IPS DF 6.9 (cell line): Measurements from ENCODE around the gene WDR7.

Experiments
- DNase-seq: peaks from one replicate; pipeline ENCODE4 v3.0.0-alpha.2; 2013; ENCODE audit warnings: low read depth, low spot score
- H3K27ac ChIP-seq: one replicate; pipeline ENCODE4 v1.5.1; 2013; ENCODE audit warnings: low read length, control low read depth
- H3K27me3 ChIP-seq: 2 replicates; pipeline ENCODE4 v1.6.1; 2013; ENCODE audit warnings: mild to moderate bottlenecking, low read length; ENCODE audit not compliant: control insufficient read depth, insufficient read depth
- H3K36me3 ChIP-seq: 2 replicates; pipeline ENCODE4 v1.6.1; 2013; ENCODE audit warnings: low read length; ENCODE audit not compliant: control insufficient read depth, insufficient read depth
- H3K4me1 ChIP-seq: 2 replicates; pipeline ENCODE4 v1.6.1; 2013; ENCODE audit warnings: low read length; ENCODE audit not compliant: control insufficient read depth, insufficient read depth
- H3K4me3 ChIP-seq: 2 replicates; pipeline ENCODE4 v1.5.1; 2013; ENCODE audit warnings: mild to moderate bottlenecking, low read length
- H3K9me3 ChIP-seq: 2 replicates; pipeline ENCODE4 v1.6.1; 2013; ENCODE audit warnings: low read length, inconsistent platforms; ENCODE audit not compliant: control insufficient read depth, insufficient read depth
- WGBS: extraction: QIAGEN DNeasy Blood & Tissue Kit; methylation state at CpG from one replicate; pipeline ENCODE4 v1.1.7; 2013; ENCODE audit warnings: mixed read lengths, missing lambda C conversion rate; ENCODE audit not compliant: insufficient read length, insufficient coverage; 5-methylcytosine and 5-hydroxymethylcytosine counted together

The WDR7 gene

DNA sequence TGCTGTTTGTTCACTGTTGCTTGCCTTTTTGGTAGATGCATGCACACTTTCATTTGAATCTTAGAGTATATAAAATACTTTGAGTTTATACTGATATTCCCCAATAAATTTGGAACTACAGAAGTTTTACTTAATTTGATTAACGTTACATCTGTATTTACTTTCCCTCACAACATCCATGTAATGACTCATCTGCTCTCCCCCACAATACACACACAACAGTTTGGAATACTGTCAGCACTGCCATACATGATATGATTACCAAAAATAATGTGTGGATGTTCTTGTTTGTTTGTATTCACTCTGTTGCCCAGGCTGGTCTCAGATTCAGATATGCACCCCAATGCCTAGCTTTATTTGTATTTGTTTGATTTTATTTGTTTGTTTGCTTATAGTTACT lies 144.2 kb downstream of the WDR7 start:
- H3K9me3 ChIP-seq: no peaks in the 10 kb centered on the region
- no peaks in the 10 kb centered on the region for H3K27me3 ChIP-seq
- no peaks in the 10 kb centered on the region for H3K36me3 ChIP-seq
- no peaks in the 10 kb centered on the region for H3K4me1 ChIP-seq
- H3K4me3 ChIP-seq: no peak overlapping the region
- no CpG with 5 or more reads among the region's 1 CpG for WGBS
- no peak for DNase-seq
- no peak overlapping the region for H3K27ac ChIP-seq

DNA sequence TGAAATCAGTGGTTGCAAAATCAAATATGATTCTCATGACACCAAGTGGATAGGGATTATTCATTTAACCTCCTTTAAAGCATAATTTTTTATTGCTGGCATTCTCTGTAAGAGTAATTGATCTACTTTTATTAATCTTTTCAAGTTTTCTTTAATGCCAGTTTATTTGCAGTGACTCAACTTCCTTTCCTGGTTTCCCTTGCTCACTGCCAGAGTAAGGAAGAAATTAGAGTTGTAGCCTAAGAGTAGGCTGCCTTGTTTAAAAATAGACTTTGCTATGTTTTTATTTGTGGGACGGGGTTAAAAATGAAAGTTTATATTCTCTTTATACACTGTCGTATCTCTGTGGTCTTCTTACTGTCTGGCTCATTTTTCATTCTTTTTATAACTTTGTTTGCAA lies 148.6 kb downstream of the WDR7 start:
- H3K4me3 ChIP-seq: no peak overlapping the region
- H3K27ac ChIP-seq: no peak overlapping the region
- H3K4me1 ChIP-seq: no peaks in the 10 kb centered on the region
- H3K36me3 ChIP-seq: no peaks in the 10 kb centered on the region
- no peaks in the 10 kb centered on the region for H3K27me3 ChIP-seq
- H3K9me3 ChIP-seq: no peaks in the 10 kb centered on the region
- WGBS: no CpG with 5 or more reads among the region's 2 CpGs
- DNase-seq: no peak

DNA sequence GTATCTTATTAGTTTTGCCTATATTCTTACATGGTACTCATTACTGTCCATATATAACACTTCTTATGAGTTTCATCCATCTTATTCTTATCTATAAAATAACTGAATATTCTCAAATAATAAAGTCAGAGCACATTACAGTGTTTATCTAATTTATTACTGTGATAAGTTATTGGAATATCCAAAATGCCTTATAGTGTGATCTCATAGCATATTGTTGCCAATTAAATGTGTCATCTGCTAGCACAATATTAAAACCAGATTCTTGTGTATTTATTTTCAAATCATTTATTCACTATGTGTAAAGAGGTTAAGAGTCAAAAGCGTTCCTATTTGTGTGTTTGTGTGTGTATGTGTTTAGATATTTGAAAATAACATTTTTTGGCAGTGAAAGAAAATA lies 151.9 kb downstream of the WDR7 start:
- Histone ChIP-seq H3K36me3 (no peaks in the 10 kb centered on the region), H3K9me3 (no peaks in the 10 kb centered on the region), H3K27me3 (no peaks in the 10 kb centered on the region), H3K4me3 (no peak overlapping the region), H3K27ac (no peak overlapping the region), H3K4me1 (no peaks in the 10 kb centered on the region)
- WGBS: 100% methylated on average over 1 of the region's 1 CpG
- DNase-seq: no peak

DNA sequence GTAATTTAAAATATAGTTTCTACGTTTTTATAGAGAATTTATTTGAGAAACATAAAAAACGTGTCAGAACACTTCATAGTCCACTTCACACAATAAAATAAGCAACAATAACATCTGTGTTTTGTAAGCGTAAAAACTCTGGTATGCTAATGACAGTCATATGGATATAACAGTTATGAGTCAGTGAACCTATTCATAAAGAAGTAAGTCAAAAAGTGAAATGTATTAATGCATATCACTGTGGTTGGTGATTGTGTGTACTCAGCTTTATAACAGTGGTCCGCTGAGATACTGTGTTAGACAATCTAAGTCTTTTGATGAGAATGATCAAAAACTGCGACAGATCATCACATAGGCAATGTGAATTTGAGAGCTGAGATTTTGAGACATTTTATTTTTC lies 153.2 kb downstream of the WDR7 start:
- no peaks in the 10 kb centered on the region for H3K4me1 ChIP-seq
- DNase-seq: no peak
- no peaks in the 10 kb centered on the region for H3K9me3 ChIP-seq
- WGBS: no CpG with 5 or more reads among the region's 5 CpGs
- H3K27me3 ChIP-seq: no peaks in the 10 kb centered on the region
- H3K27ac ChIP-seq: no peak overlapping the region
- H3K4me3 ChIP-seq: no peak overlapping the region
- no peaks in the 10 kb centered on the region for H3K36me3 ChIP-seq

DNA sequence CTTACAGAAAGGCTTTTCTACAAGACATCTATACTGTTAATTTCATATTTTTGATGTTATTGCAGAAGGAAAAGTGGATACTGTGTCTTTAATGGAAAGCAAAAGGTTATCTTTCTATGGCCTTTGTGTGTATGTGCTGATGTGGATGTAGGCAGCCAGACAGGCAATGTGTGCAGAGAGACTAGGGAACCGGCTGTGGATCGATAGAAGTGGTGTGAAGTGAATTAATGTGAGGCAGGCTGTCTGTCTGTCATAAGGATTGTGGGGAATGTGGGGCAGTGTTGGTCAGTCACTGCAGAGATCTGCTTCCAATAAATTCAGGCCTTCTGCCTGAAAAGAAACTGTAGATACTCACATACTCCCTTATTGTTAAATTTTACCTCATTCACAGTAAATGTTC lies 156.7 kb downstream of the WDR7 start:
- Histone ChIP-seq H3K9me3 (no peaks in the 10 kb centered on the region), H3K4me1 (no peaks in the 10 kb centered on the region), H3K36me3 (no peaks in the 10 kb centered on the region), H3K27ac (no peak overlapping the region), H3K27me3 (no peaks in the 10 kb centered on the region), H3K4me3 (no peak overlapping the region)
- no CpG with 5 or more reads among the region's 2 CpGs for WGBS
- DNase-seq: no peak

DNA sequence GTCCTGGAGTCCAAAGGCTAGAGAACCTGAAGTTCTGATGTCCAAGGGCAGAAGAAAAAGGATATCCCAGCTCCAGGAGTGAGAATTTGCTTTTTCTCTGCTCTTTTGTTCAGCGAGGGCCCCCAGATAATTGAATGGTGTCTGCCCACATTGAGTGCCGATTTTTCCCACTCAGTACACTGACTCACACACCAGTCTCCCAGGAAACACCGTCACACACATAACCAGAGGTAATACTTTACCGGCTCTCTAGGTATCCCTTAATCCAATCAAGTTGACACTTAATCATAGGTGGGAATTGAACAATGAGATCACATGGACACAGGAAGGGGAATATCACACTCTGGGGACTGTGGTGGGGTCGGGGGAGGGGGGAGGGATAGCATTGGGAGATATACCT lies 161.5 kb downstream of the WDR7 start:
- DNase-seq: no peak
- Histone ChIP-seq H3K36me3 (no peaks in the 10 kb centered on the region), H3K27ac (no peak overlapping the region), H3K4me1 (no peaks in the 10 kb centered on the region), H3K4me3 (no peak overlapping the region), H3K9me3 (no peaks in the 10 kb centered on the region), H3K27me3 (no peaks in the 10 kb centered on the region)
- WGBS: no CpG with 5 or more reads among the region's 5 CpGs

DNA sequence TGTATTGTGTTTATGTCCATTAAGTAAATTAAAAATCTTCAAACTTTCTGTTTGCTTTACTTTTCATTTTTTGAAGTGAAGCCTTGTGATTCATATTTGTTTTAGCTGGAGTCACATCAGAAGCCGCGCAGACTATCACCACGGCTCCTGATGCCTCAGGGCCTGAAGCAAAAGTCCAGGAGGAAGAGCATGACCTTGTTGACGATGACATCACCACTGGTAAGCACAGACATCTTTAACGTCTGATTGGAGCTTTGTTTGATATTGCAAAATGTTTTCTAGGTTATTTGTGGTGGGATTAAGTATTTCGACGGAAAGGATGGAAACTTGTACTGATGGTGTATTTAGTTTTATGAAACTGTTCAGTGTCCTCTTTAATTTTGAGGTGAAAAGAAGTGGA lies 164.8 kb downstream of the WDR7 start:
- WGBS: 100% methylated on average over 3 of the region's 7 CpGs
- H3K27ac ChIP-seq: no peak overlapping the region
- no peaks in the 10 kb centered on the region for H3K9me3 ChIP-seq
- no peaks in the 10 kb centered on the region for H3K4me1 ChIP-seq
- H3K4me3 ChIP-seq: no peak overlapping the region
- H3K36me3 ChIP-seq: no peaks in the 10 kb centered on the region
- DNase-seq: no peak
- H3K27me3 ChIP-seq: no peaks in the 10 kb centered on the region

DNA sequence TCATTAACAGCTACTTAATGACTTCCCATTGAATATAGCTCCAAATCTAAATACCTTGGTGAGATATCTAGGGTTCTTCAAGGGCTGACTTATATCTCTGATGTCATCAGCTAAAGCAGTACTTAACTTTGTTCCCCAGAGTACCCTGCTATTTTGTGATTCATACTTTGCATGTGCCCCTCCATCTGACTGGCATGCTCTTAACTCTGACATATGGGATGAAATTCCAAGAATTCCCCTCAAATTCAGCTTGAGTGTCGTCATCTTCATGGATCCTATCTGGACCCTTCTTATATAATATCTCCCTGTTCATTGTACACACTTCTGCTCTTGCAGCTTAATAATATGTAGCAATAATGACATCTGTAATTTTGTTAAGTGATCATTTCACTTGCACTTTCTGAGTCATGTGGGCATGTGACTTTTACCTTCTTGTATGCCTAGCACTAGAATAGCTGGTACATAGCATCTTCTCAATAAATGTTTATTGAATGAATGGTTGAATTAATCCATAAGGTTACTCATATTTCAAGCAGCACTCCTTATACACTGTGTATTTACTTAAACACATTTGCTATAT lies 172.9 kb downstream of the WDR7 start:
- Histone ChIP-seq H3K36me3 (no peaks in the 10 kb centered on the region), H3K4me3 (no peak overlapping the region), H3K27ac (no peak overlapping the region), H3K27me3 (no peaks in the 10 kb centered on the region), H3K4me1 (no peaks in the 10 kb centered on the region), H3K9me3 (no peaks in the 10 kb centered on the region)
- no peak for DNase-seq
- no CpG with 5 or more reads among the region's 1 CpG for WGBS

DNA sequence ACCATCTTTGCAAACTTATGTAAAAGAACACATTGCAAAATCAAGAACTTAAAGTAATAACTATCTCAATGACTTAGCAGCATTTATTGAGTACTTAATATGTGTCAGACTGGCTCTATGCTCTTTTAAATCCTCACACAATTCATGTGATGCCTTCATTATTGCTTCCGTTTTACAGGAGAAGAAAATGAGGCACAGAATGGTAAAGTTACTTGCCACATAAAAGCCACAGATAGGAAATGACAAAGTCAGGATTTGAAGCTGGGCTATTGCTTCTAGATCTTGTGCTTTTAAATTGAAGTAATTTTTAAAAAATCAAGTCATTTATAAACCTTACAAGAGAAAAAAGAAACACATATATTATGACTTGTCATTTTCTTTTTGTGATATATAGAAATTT lies 174.2 kb downstream of the WDR7 start:
- no peak overlapping the region for H3K27ac ChIP-seq
- H3K36me3 ChIP-seq: no peaks in the 10 kb centered on the region
- H3K27me3 ChIP-seq: no peaks in the 10 kb centered on the region
- no peaks in the 10 kb centered on the region for H3K9me3 ChIP-seq
- H3K4me3 ChIP-seq: no peak overlapping the region
- H3K4me1 ChIP-seq: no peaks in the 10 kb centered on the region
- no peak for DNase-seq
- no CpG with 5 or more reads among the region's 1 CpG for WGBS

DNA sequence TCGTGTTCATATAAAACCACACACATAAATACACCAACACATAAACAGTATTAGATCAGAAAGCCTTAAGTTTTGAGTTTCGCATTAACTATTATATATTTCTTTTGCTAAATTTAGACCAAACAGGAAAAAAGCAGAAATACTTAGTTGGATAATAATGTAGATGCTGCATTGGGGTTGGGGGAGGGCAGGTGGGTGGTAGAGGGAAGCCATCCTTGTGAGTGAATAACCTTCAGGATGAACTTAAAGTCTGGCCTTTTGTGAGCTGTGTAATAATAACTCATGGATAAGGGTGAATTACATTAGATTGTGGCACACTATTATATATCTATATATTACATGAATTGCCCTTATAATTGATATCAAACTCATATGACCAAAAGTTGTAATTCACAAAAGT lies 174.7 kb downstream of the WDR7 start:
- Histone ChIP-seq H3K27ac (no peak overlapping the region), H3K9me3 (no peaks in the 10 kb centered on the region), H3K36me3 (no peaks in the 10 kb centered on the region), H3K4me3 (no peak overlapping the region), H3K4me1 (no peaks in the 10 kb centered on the region), H3K27me3 (no peaks in the 10 kb centered on the region)
- 100% methylated on average over 1 of the region's 2 CpGs for WGBS
- DNase-seq: no peak

DNA sequence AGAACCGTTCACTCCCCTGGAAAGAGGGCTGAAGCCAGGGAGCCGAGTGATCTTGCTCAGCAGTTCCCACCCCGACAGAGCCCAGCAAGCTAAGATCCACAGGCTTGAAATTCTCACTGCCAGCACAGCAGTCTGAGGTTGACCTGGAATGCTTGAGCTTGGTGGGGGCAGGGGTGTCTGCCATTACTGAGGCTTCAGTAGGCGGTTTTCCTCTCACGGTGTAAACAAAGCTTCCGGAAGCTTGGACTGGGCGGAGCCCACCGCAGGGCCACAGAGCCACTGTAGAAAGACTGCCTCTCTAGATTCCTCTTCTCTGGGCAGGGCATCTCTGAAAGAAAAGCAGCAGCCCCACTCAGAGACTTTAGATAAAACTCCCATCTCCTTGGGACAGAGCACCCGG lies 180.8 kb downstream of the WDR7 start:
- DNase-seq: no peak
- no CpG with 5 or more reads among the region's 9 CpGs for WGBS
- H3K4me1 ChIP-seq: no peaks in the 10 kb centered on the region

More for the DNA sequence above, 180.8 kb downstream of the WDR7 start:
- Histone ChIP-seq H3K27me3 (no peaks in the 10 kb centered on the region), H3K4me3 (no peak overlapping the region), H3K27ac (no peak overlapping the region), H3K9me3 (no peaks in the 10 kb centered on the region), H3K36me3 (no peaks in the 10 kb centered on the region)
